Activated CD4-positive, alpha-beta memory T cell treated with anti-CD3 and anti-CD28 coated beads, Interleukin-2, amount 10 ng/mL, durations not matched to agents 7 days and 5 days (primary cell): Measurements from ENCODE around the gene CYFIP2. TPM values are rescaled to one million over a fixed set of nuclear protein-coding genes. Genes with fewer than 3 reads are reported as not detected.
"Not testable (repeated sequence)": the region's sequence is repeated elsewhere in the genome, so short reads cannot be mapped to it uniquely, and the experiment has no call there.

Source experiments
- CTCF ChIA-PET: fragments of 350-600 bp; sonication (Branson Sonifier 250); formaldehyde crosslinking; loops from one replicate; lab custom pipeline; 2021; ENCODE audit warnings: antibody characterized with exemption, inconsistent platforms; lab: Charles Lee
- POLR2A ChIA-PET: fragments of 350-600 bp; sonication (Branson Sonifier 250); formaldehyde crosslinking; loops from one replicate; lab custom pipeline; 2021; ENCODE audit warnings: antibody characterized with exemption; lab: Charles Lee
- DNase-seq: peaks from one replicate; pipeline ENCODE4 v3.0.0-alpha.2; 2020
- H3K27ac Mint-ChIP-seq: one replicate; pipeline ENCODE4 v1.8.0; 2021; ENCODE audit warnings: mild to moderate bottlenecking, mixed read lengths
- H3K27me3 Mint-ChIP-seq: one replicate; pipeline ENCODE4 v1.8.0; 2021; ENCODE audit warnings: mixed read lengths
- H3K36me3 Mint-ChIP-seq: one replicate; pipeline ENCODE4 v1.8.0; 2021; ENCODE audit warnings: low read depth, mixed read lengths
- H3K4me1 Mint-ChIP-seq: one replicate; pipeline ENCODE4 v1.8.0; 2021; ENCODE audit warnings: mixed read lengths
- H3K4me3 Mint-ChIP-seq: one replicate; pipeline ENCODE4 v1.8.0; 2021; ENCODE audit warnings: mild to moderate bottlenecking, mixed read lengths
- H3K9me3 Mint-ChIP-seq: one replicate; pipeline ENCODE4 v1.8.0; 2021; ENCODE audit warnings: mixed read lengths
- total RNA-seq, 2 experiments: library from RNA; stranded (reverse); gene quantifications; one replicate each; pipeline ENCODE4 v1.2.3, GENCODE V29; 2021

The CYFIP2 gene
- total RNA-seq, 2 experiments from 2014 or later = 337 to 354 TPM

- H3K36me3 Mint-ChIP-seq = peaks cover 84% of the 10 kb centered on the region
- H3K27ac Mint-ChIP-seq = no peak overlapping the region
- H3K4me3 Mint-ChIP-seq = no peak overlapping the region
- H3K4me1 Mint-ChIP-seq = peaks cover 44% of the 10 kb centered on the region
- ChIA-PET POLR2A (no interaction called here), CTCF (interaction anchor here (1.0 to 1.6 kb wide), 3 partner anchors 14 to 152 kb away, joined by 3 to 4 read pairs (median 3); no protein-coding TSS in a partner anchor)
- DNase-seq = no peak
- H3K9me3 Mint-ChIP-seq = no peaks in the 10 kb centered on the region
- H3K27me3 Mint-ChIP-seq = no peaks in the 10 kb centered on the region
Observed at GRCh38 chr5:157387683-157388093, 121.8 kb downstream of the CYFIP2 start.

DNA sequence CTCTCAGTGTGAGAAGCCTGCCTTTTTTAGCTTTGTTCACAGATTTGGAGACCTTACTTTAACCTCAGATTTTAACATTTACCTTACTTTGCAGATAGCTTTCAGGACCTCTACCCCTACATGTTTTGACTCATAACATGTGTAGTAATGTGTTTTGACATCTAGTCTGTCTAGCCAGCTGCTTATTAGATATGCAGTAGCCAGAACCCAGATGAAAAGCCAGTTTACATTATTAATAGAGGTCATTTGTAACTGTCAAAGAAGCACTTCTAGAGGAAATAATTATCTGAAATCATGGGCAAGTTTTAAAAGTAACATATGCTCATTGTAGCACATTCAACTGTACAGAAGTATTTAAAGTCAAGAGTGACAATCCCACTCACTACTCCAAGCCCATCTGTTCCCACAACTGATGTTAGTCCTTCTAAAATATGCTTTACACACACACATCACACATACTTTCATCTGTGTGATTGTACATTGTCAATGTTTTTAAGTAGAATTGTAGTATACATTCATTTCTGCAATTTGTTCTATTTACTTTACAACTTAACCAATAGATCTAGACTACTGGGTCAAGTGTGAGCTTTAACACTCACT, 122.3 kb downstream of the CYFIP2 start:
- Mint-ChIP-seq H3K9me3 (no peaks in the 10 kb centered on the region), H3K27ac (peak overlapping the region; percentile 1), H3K4me3 (no peak overlapping the region), H3K36me3 (peaks cover 85% of the 10 kb centered on the region), H3K4me1 (peaks cover 44% of the 10 kb centered on the region), H3K27me3 (no peaks in the 10 kb centered on the region)
- POLR2A ChIA-PET = interaction anchor here (0.8 kb wide), 1 partner anchor 33 kb away, joined by 3 read pairs; no protein-coding TSS in a partner anchor
- CTCF ChIA-PET = interaction anchor here (1.0 to 1.6 kb wide), 3 partner anchors 15 to 152 kb away, joined by 3 to 4 read pairs (median 3); no protein-coding TSS in a partner anchor
- DNase-seq = no peak

DNA sequence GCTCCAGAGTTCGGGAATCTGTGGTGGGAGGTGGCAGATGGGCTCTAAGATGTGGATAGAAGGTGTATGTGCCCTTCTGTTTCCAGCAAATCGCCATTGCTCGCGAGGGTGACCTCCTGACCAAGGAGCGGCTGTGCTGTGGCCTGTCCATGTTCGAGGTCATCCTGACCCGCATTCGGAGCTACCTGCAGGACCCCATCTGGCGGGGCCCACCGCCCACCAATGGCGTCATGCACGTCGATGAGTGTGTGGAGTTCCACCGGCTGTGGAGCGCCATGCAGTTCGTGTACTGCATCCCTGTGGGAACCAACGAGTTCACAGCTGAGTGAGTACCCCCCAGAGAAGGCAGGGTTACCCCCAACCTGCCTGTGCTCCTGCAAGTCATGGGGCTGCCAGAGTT, 123.2 kb downstream of the CYFIP2 start:
- ChIA-PET POLR2A (interaction anchor here (0.8 to 1.8 kb wide), 2 partner anchors 10 to 34 kb away, joined by 3 to 8 read pairs; no protein-coding TSS in a partner anchor), CTCF (interaction anchor here (0.7 to 2.8 kb wide), 6 partner anchors 10 to 354 kb away, joined by 3 to 17 read pairs (median 4); partner anchors contain the start of gene LSM11)
- no peaks in the 10 kb centered on the region for H3K9me3 Mint-ChIP-seq
- H3K4me1 Mint-ChIP-seq = peaks cover 44% of the 10 kb centered on the region
- H3K4me3 Mint-ChIP-seq = no peak overlapping the region
- H3K27ac Mint-ChIP-seq = peak overlapping the region; percentile 99
- H3K27me3 Mint-ChIP-seq = no peaks in the 10 kb centered on the region
- no peak for DNase-seq
- H3K36me3 Mint-ChIP-seq = peaks cover 85% of the 10 kb centered on the region

GRCh38 chr5:157390133-157390532, 124.2 kb downstream of the CYFIP2 start:
- no peaks in the 10 kb centered on the region for H3K27me3 Mint-ChIP-seq
- CTCF ChIA-PET = interaction anchor here (0.6 to 2.8 kb wide), 12 partner anchors 8 to 372 kb away, joined by 3 to 17 read pairs (median 4); partner anchors contain the start of gene LSM11
- H3K36me3 Mint-ChIP-seq = peaks cover 86% of the 10 kb centered on the region
- H3K4me1 Mint-ChIP-seq = peaks cover 44% of the 10 kb centered on the region
- no peaks in the 10 kb centered on the region for H3K9me3 Mint-ChIP-seq
- POLR2A ChIA-PET = interaction anchor here (0.5 to 1.8 kb wide), 8 partner anchors 10 to 248 kb away, joined by 3 to 8 read pairs (median 4); partner anchors contain the start of gene MED7
- H3K27ac Mint-ChIP-seq = peak overlapping the region; percentile 99
- H3K4me3 Mint-ChIP-seq = peak overlapping the region; percentile 46
- DNase-seq = no peak

DNA sequence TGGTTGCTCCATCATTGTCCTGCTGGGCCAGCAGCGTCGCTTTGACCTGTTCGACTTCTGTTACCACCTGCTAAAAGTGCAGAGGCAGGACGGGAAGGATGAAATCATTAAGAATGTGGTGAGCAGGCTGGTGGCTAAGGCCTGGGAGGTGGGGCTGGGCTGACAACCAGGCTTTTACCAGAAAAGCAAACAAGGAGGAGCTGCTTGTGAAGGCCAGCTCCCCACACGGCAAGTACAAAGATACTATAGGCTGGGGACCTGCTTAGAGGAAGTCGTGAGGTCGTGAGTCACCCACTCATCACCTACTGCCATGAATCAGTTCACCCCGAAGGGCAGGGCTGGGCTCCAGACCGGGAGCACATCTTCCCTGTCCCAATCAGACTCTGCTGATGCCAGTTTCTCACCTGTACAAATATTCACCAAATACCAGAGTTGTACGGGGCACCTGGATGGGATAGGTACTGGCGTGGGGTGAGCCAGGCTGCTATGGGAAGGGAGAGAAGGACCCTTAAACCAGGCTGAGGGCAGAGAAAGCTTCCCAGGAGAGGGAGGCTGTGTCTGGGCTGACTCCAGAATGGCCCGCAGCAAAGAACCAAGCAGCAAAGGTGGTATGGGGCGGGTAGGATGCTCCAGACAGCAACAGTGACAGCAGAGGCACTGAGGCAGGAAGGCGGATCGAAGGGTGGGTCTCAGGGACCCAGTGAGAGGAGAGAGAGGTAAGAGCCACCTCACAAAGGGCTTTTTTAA, 124.8 kb downstream of the CYFIP2 start:
- DNase-seq = peak; percentile 84
- peak overlapping the region; percentile 99 for H3K27ac Mint-ChIP-seq
- peaks cover 44% of the 10 kb centered on the region for H3K4me1 Mint-ChIP-seq
- H3K4me3 Mint-ChIP-seq = peak overlapping the region; percentile 46
- CTCF ChIA-PET = interaction anchor here (0.6 to 2.8 kb wide), 9 partner anchors 9 to 372 kb away, joined by 3 to 17 read pairs (median 4); partner anchors contain the start of gene LSM11
- no peaks in the 10 kb centered on the region for H3K27me3 Mint-ChIP-seq
- H3K9me3 Mint-ChIP-seq = no peaks in the 10 kb centered on the region
- H3K36me3 Mint-ChIP-seq = peaks cover 84% of the 10 kb centered on the region
- POLR2A ChIA-PET = interaction anchor here (0.9 to 1.8 kb wide), 7 partner anchors 9 to 248 kb away, joined by 3 to 8 read pairs (median 4); partner anchors contain the start of gene MED7

GRCh38 chr5:157398305-157398704, 132.4 kb downstream of the CYFIP2 start:
- no peak overlapping the region for H3K4me3 Mint-ChIP-seq
- H3K4me1 Mint-ChIP-seq = peaks cover 9% of the 10 kb centered on the region
- H3K27ac Mint-ChIP-seq = no peak overlapping the region
- CTCF ChIA-PET = no interaction called here
- H3K9me3 Mint-ChIP-seq = peaks cover 5% of the 10 kb centered on the region
- peaks cover 26% of the 10 kb centered on the region for H3K36me3 Mint-ChIP-seq
- no peak for DNase-seq
- POLR2A ChIA-PET = no interaction called here
- H3K27me3 Mint-ChIP-seq = no peaks in the 10 kb centered on the region

GRCh38 chr5:157400741-157401495, 135.0 kb downstream of the CYFIP2 start:
- CTCF ChIA-PET = no interaction called here
- H3K27me3 Mint-ChIP-seq = peaks cover 7% of the 10 kb centered on the region
- H3K4me3 Mint-ChIP-seq = no peak overlapping the region
- no peak for DNase-seq
- H3K27ac Mint-ChIP-seq = no peak overlapping the region
- peaks cover 14% of the 10 kb centered on the region for H3K36me3 Mint-ChIP-seq
- POLR2A ChIA-PET = no interaction called here
- H3K4me1 Mint-ChIP-seq = peaks cover 9% of the 10 kb centered on the region
- peaks cover 13% of the 10 kb centered on the region for H3K9me3 Mint-ChIP-seq

DNA sequence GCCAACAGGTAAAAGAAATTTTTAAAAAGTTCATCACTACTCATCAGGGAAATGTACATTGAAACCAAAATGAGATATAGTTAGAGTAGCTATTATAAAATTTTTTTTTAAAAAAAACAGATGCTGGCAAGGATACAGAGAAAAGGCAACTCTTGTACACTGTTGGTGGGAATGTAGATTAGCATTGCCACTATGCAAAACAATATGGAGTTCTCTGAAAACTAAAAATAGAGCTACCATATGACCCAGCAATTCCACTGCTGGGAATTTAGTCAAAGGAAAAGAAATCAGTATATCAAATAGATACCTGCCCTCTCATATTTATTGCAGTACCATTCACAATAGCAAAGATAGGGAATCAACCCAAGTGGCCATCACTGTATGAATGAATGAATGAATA, 149.9 kb downstream of the CYFIP2 start:
- Mint-ChIP-seq H3K27me3 (peaks cover 33% of the 10 kb centered on the region), H3K4me1 (no peaks in the 10 kb centered on the region), H3K36me3 (peaks cover 7% of the 10 kb centered on the region), H3K27ac (no peak overlapping the region), H3K9me3 (peaks cover 12% of the 10 kb centered on the region), H3K4me3 (no peak overlapping the region)
- DNase-seq = no peak
- ChIA-PET POLR2A (no interaction called here), CTCF (interaction anchor here (0.8 to 1.1 kb wide), 2 partner anchors 8 to 13 kb away, joined by 3 read pairs; no protein-coding TSS in a partner anchor)

DNA sequence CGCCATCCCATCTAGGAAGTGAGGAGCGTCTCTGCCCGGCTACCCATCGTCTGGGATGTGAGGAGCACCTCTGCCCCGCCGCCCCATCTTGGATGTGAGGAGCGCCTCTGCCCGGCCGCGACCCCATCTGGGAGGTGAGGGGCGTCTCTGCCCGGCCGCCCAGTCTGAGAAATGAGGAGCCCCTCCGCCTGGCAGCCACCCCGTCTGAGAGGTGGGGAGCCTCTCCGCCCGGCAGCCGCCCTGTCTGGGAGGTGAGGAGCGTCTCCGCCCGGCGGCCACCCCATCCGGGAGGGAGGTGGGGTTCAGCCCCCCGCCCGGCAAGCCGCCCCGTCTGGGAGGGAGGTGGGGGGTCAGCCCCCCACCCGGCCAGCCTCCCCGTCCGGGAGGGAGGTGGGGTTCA, 153.6 kb downstream of the CYFIP2 start:
- H3K36me3 Mint-ChIP-seq, CTCF ChIA-PET, H3K4me1 Mint-ChIP-seq, H3K27ac Mint-ChIP-seq, H3K27me3 Mint-ChIP-seq, POLR2A ChIA-PET, H3K9me3 Mint-ChIP-seq, H3K4me3 Mint-ChIP-seq, DNase-seq: not testable (repeated sequence)

DNA sequence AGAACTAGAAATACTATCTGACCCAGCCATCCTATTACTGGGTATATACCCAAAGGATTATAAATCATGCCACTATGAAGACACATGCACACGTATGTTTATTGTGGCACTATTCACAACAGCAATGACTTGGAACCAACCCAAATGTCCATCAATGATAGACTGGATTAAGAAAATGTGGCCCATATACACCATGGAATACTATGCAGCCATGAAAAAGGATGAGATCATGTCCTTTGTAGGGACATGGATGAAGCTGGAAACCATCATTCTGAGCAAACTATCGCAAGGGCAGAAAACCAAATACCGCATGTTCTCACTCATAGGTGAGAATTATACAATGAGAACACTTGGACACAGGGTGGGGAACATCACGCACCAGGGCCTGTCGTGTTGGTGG, 164.0 kb downstream of the CYFIP2 start:
- H3K9me3 Mint-ChIP-seq, DNase-seq, H3K4me1 Mint-ChIP-seq, POLR2A ChIA-PET, H3K27ac Mint-ChIP-seq, H3K4me3 Mint-ChIP-seq, H3K36me3 Mint-ChIP-seq: not testable (repeated sequence)
- CTCF ChIA-PET = interaction anchor here (0.6 to 5.6 kb wide), 4 partner anchors 17 to 320 kb away, joined by 3 to 84 read pairs (median 6); partner anchors contain the start of gene LSM11
- H3K27me3 Mint-ChIP-seq = peaks cover 17% of the 10 kb centered on the region

DNA sequence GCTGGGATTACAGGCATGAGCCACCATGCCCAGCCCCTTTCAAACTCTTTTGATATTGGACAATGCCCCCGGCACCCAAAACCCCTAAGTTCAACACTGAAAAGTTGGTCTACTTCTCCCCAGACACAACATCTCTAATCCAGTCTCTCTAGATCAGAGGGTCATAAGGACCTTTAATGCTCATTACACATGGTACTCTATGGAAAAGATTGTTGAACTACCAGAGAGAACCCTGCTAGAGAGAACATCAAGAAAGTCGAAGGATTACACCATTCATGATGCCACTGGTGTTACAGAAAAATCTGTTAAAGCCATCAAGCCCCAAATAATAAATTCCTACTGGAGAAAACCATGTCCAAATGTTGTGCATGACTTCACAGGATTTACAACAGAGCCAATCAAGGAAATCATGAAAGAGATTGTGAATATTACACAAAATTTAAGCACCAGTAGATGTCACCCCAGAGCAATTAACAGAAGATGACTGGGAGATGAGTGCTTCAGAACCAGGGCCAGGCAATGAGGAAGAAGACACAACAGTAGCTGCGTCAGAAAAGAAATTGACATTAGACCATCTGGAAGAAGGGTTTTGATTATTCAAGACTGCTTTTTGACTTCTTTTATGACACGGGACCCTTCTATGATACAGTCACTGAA, 165.7 kb downstream of the CYFIP2 start:
- peaks cover 7% of the 10 kb centered on the region for H3K4me1 Mint-ChIP-seq
- H3K36me3 Mint-ChIP-seq = no peaks in the 10 kb centered on the region
- H3K27ac Mint-ChIP-seq = no peak overlapping the region
- POLR2A ChIA-PET = interaction anchor here (1.3 to 2.1 kb wide), 2 partner anchors 286 to 312 kb away, joined by 5 to 10 read pairs; partner anchors contain the start of gene LSM11
- peaks cover 4% of the 10 kb centered on the region for H3K9me3 Mint-ChIP-seq
- CTCF ChIA-PET = interaction anchor here (0.6 to 5.6 kb wide), 29 partner anchors 9 to 337 kb away, joined by 3 to 84 read pairs (median 5); partner anchors contain the start of genes LSM11, NIPAL4 and THG1L
- H3K4me3 Mint-ChIP-seq = no peak overlapping the region
- H3K27me3 Mint-ChIP-seq = peaks cover 13% of the 10 kb centered on the region
- DNase-seq = peak; percentile 26

GRCh38 chr5:157434096-157434495, 168.2 kb downstream of the CYFIP2 start:
- Mint-ChIP-seq H3K36me3 (no peaks in the 10 kb centered on the region), H3K27ac (no peak overlapping the region), H3K4me3 (no peak overlapping the region), H3K27me3 (peaks cover 3% of the 10 kb centered on the region), H3K4me1 (peaks cover 7% of the 10 kb centered on the region), H3K9me3 (peaks cover 4% of the 10 kb centered on the region)
- ChIA-PET CTCF (interaction anchor here (0.8 to 5.6 kb wide), 4 partner anchors 38 to 309 kb away, joined by 3 to 84 read pairs (median 38); partner anchors contain the start of gene LSM11), POLR2A (no interaction called here)
- no peak for DNase-seq
